ENCODE measurements around the gene KRTAP1-1. TPM values are rescaled to one million over a fixed set of nuclear protein-coding genes. Genes with fewer than 3 reads are reported as not detected.

Gene KRTAP1-1
- total and polyA plus RNA-seq, 2 donors (not counting 1 experiment from before 2014, with no cell fraction given): 0.64 TPM; not detected in 1

DNA sequence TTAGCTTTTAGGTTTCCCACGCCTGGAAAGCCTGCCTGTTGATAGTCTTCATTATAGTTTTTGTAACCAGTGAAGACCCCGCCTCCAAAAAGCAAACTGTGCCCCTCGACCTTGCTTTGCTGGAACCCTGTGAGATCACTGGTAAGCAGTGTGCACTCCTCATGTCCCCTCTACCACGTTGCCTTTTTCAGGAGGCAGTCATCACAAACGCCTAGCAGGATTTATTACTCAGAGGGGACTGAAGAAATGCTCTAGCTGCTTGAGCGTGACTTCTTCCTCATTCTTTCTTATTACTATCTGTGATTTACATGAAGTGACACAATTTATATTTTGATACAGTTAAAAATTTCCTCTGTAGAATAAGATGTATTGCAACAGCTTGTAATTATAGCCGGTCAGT lies 25.8 kb downstream of the KRTAP1-1 start:
- Histone ChIP-seq H3K9ac (ENCODE audit: insufficient read depth, low read length) (no peak overlapping the region), H4K20me1 (ENCODE audit: control insufficient read depth, extremely low read depth, insufficient read depth, low read length) (no peaks in the 10 kb centered on the region), H3K4me3 (replicated peaks in 1 of 4; ENCODE audit: control extremely low read depth in 1 of 4, insufficient read depth in 1 of 4, low read depth in 3 of 4, low read length in 4 of 4) (no peak overlapping the region), H3K4me2 (ENCODE audit: extremely low read depth, insufficient read depth, low read length) (no peak overlapping the region), H3K27ac (ENCODE audit: insufficient read depth, low read length) (no peak overlapping the region), H3K9me3 (ENCODE audit: control insufficient read depth, insufficient read depth, low read depth, low read length) (no peaks in the 10 kb centered on the region), H2AFZ (ENCODE audit: low read length) (no peak overlapping the region), H3K36me3 (ENCODE audit: control insufficient read depth, insufficient read depth, low read length) (no peaks in the 10 kb centered on the region), H3K4me1 (ENCODE audit: control insufficient read depth, extremely low read depth, insufficient read depth, low read length) (peaks cover 2% of the 10 kb centered on the region), H3K27me3 (ENCODE audit: control insufficient read depth, insufficient read depth, low read length) (no peaks in the 10 kb centered on the region), H3K79me2 (ENCODE audit: control insufficient read depth, insufficient read depth, low read length) (no peaks in the 10 kb centered on the region)
- TF ChIP-seq EZH2 (IDR thresholded peaks at IDR 0.05; ENCODE audit: low read length, missing control alignments): no peak
- TF ChIP-seq, protein P1, sequence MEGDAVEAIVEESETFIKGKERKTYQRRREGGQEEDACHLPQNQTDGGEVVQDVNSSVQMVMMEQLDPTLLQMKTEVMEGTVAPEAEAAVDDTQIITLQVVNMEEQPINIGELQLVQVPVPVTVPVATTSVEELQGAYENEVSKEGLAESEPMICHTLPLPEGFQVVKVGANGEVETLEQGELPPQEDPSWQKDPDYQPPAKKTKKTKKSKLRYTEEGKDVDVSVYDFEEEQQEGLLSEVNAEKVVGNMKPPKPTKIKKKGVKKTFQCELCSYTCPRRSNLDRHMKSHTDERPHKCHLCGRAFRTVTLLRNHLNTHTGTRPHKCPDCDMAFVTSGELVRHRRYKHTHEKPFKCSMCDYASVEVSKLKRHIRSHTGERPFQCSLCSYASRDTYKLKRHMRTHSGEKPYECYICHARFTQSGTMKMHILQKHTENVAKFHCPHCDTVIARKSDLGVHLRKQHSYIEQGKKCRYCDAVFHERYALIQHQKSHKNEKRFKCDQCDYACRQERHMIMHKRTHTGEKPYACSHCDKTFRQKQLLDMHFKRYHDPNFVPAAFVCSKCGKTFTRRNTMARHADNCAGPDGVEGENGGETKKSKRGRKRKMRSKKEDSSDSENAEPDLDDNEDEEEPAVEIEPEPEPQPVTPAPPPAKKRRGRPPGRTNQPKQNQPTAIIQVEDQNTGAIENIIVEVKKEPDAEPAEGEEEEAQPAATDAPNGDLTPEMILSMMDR (conservative IDR thresholded peaks at IDR 0.05 in 1 of 2, IDR thresholded peaks at IDR 0.05 in 1 of 2; ENCODE audit: low read depth in 1 of 2, low read length in 2 of 2): no peak
- no peak for DNase-seq (ENCODE audit: low read depth in 2 of 2)

- no peak for TF ChIP-seq EZH2 (IDR thresholded peaks at IDR 0.05; ENCODE audit: low read length, missing control alignments)
- TF ChIP-seq, protein P1 (conservative IDR thresholded peaks at IDR 0.05 in 1 of 2, IDR thresholded peaks at IDR 0.05 in 1 of 2; ENCODE audit: low read depth in 1 of 2, low read length in 2 of 2): no peak
Measured at GRCh38 chr17:41013606-41014005, 27.6 kb downstream of the KRTAP1-1 start.

GRCh38 chr17:41013181-41013580 lies 28.1 kb downstream of the KRTAP1-1 start:
- Histone ChIP-seq H3K79me2 (ENCODE audit: control insufficient read depth, insufficient read depth, low read length) (no peaks in the 10 kb centered on the region), H3K4me1 (ENCODE audit: control insufficient read depth, extremely low read depth, insufficient read depth, low read length) (peaks cover 2% of the 10 kb centered on the region), H3K4me3 (replicated peaks in 1 of 4; ENCODE audit: control extremely low read depth in 1 of 4, insufficient read depth in 1 of 4, low read depth in 3 of 4, low read length in 4 of 4) (no peak overlapping the region), H2AFZ (ENCODE audit: low read length) (no peak overlapping the region), H3K9me3 (ENCODE audit: control insufficient read depth, insufficient read depth, low read depth, low read length) (no peaks in the 10 kb centered on the region), H3K27ac (ENCODE audit: insufficient read depth, low read length) (no peak overlapping the region), H3K9ac (ENCODE audit: insufficient read depth, low read length) (no peak overlapping the region), H3K27me3 (ENCODE audit: control insufficient read depth, insufficient read depth, low read length) (no peaks in the 10 kb centered on the region), H4K20me1 (ENCODE audit: control insufficient read depth, extremely low read depth, insufficient read depth, low read length) (no peaks in the 10 kb centered on the region), H3K4me2 (ENCODE audit: extremely low read depth, insufficient read depth, low read length) (no peak overlapping the region), H3K36me3 (ENCODE audit: control insufficient read depth, insufficient read depth, low read length) (no peaks in the 10 kb centered on the region)
- TF ChIP-seq, protein P1 (conservative IDR thresholded peaks at IDR 0.05 in 1 of 2, IDR thresholded peaks at IDR 0.05 in 1 of 2; ENCODE audit: low read depth in 1 of 2, low read length in 2 of 2): no peak
- TF ChIP-seq EZH2 (IDR thresholded peaks at IDR 0.05; ENCODE audit: low read length, missing control alignments): no peak
- DNase-seq (ENCODE audit: low read depth in 2 of 2): no peak

More at GRCh38 chr17:41013606-41014005, 27.6 kb downstream of the KRTAP1-1 start:
- no peaks in the 10 kb centered on the region for H3K36me3 ChIP-seq (ENCODE audit: control insufficient read depth, insufficient read depth, low read length)
- no peaks in the 10 kb centered on the region for H3K9me3 ChIP-seq (ENCODE audit: control insufficient read depth, insufficient read depth, low read depth, low read length)
- H3K9ac ChIP-seq (ENCODE audit: insufficient read depth, low read length): no peak overlapping the region
- H4K20me1 ChIP-seq (ENCODE audit: control insufficient read depth, extremely low read depth, insufficient read depth, low read length): no peaks in the 10 kb centered on the region
- no peak overlapping the region for H2AFZ ChIP-seq (ENCODE audit: low read length)
- no peak overlapping the region for H3K27ac ChIP-seq (ENCODE audit: insufficient read depth, low read length)
- no peak overlapping the region for H3K4me3 ChIP-seq (replicated peaks in 1 of 4; ENCODE audit: control extremely low read depth in 1 of 4, insufficient read depth in 1 of 4, low read depth in 3 of 4, low read length in 4 of 4)
- H3K79me2 ChIP-seq (ENCODE audit: control insufficient read depth, insufficient read depth, low read length): no peaks in the 10 kb centered on the region
- H3K4me1 ChIP-seq (ENCODE audit: control insufficient read depth, extremely low read depth, insufficient read depth, low read length): peaks cover 2% of the 10 kb centered on the region
- peak in 1 of 2 donors; percentile 9 for DNase-seq (ENCODE audit: low read depth in 2 of 2)
- H3K4me2 ChIP-seq (ENCODE audit: extremely low read depth, insufficient read depth, low read length): no peak overlapping the region
- no peaks in the 10 kb centered on the region for H3K27me3 ChIP-seq (ENCODE audit: control insufficient read depth, insufficient read depth, low read length)
